CD4-positive, alpha-beta T cell treated with Interleukin-6 at 100 ng/mL for 8 hours (primary cell): ENCODE measurements around the gene PTP4A2.
"Not testable (repeated sequence)": the region's sequence is repeated elsewhere in the genome, so short reads cannot be mapped to it uniquely, and the experiment has no call there.

Experiments
- DNase-seq: peaks from one replicate; pipeline ENCODE4 v3.0.0-alpha.2; 2020; ENCODE audit warnings: mixed read lengths, low spot score

PTP4A2 gene

DNA sequence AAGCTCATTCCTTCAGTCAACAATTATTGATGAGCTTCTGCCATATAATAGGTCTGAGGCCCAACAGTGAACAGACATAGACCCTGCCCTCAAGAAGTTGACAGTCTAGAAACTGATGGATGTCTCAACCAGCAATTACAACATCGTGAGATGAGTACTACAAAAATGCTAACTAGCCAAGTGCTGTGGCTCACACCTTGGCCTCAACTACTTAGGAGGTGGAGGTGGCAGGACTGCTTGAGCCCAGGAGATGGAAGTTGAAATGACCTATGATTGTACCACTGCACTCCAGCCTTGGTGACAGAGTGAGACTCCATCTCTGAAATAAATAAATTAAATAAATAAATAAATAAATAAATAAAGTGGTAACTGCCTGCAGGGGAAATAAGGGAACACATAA, 11.7 kb upstream of the PTP4A2 start:
- DNase-seq = no peak

GRCh38 chr1:31945677-31946076, 7.5 kb upstream of the PTP4A2 start:
- DNase-seq = not testable (repeated sequence)

- peak; percentile 91 for DNase-seq
These were observed 6.3 kb upstream of the PTP4A2 start for GRCh38 chr1:31944205-31945089.

DNA sequence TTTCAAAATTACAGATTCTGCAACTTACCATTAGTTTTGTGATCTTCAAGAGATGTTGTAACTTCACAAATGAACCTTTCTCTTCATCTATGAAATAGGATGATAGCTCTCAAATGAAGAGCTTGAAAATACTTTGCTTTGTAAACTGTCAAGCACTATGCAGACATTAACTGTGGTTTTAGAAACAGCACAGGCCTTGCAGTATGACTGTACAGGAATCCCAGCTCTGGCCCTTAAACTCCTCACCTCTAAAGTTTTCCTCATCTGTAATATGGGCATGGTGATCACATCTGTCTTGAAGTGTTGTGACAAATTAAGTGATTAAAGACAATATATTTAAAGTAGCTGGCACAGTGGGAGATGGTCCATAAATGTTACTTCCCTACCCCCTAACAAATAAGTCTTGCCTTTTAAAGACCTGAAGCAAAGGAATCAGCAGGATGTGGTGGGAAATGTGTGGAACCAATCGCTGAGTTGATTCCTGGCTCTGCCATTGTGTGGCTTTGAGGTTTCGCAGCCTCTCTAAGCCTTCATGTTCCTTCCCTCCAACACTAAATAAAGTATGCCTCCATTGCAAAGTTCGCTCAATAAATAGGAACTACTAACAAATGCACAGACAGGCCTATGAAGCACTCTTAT, 5.5 kb upstream of the PTP4A2 start:
- peak; percentile 60 for DNase-seq

GRCh38 chr1:31942061-31942460, 3.9 kb upstream of the PTP4A2 start:
- DNase-seq = not testable (repeated sequence)

GRCh38 chr1:31939484-31940329, 1.5 kb upstream of the PTP4A2 start:
- peak; percentile 82 for DNase-seq

GRCh38 chr1:31937300-31938183, 626 bp downstream of the PTP4A2 start:
- peak; percentile 80 for DNase-seq

DNA sequence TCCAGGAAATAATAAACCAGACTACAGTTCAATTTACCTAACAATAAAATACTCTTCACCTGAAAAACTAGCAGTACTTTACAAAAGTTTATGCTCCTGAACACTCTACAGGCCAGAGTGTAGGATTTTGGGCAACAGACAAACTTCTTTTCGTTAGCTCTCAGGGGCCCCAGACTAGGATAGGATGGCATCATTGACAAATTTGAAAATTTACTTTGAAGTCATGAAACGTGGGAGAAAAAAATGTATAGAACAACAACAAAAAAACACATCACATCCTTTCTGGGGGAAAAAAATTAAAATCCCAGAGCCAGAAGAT, 1.2 kb downstream of the PTP4A2 start:
- DNase-seq = no peak

DNA sequence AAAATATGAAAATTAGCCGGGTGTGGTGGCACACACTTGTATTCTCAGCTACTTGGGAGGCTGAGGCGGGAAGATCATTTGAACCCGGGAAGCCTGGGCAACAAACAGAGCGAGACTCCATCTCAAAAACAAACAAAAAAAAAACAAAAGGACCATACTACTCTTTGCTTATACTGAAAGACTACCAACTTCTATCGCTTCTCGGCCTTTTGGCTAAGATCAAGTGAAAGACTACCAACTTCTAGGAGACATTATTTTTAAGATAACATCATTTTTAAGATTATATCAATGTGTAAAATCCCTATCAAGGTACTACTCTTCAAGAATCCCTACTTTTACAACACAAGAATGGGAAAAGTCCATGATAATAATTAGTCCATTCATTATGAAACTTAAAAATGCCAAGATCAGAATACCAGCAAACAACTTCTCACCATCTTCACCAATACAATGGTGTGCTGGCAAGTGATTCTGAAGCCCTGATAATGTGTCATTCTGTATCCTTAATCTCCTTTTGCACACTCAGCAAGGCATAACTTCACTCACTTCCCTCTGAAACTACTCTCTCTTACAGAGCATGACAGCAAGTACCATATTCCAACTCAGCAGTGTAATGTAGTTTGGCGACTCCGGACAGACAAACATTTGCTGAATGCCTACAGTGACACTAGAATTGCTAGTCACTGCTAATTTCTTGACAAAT, 1.7 kb downstream of the PTP4A2 start:
- DNase-seq = no peak

- DNase-seq = peak; percentile 48
These were observed 3.2 kb downstream of the PTP4A2 start for GRCh38 chr1:31934706-31935629.

- DNase-seq = no peak
These were observed 5.5 kb downstream of the PTP4A2 start for GRCh38 chr1:31932491-31933316.

DNA sequence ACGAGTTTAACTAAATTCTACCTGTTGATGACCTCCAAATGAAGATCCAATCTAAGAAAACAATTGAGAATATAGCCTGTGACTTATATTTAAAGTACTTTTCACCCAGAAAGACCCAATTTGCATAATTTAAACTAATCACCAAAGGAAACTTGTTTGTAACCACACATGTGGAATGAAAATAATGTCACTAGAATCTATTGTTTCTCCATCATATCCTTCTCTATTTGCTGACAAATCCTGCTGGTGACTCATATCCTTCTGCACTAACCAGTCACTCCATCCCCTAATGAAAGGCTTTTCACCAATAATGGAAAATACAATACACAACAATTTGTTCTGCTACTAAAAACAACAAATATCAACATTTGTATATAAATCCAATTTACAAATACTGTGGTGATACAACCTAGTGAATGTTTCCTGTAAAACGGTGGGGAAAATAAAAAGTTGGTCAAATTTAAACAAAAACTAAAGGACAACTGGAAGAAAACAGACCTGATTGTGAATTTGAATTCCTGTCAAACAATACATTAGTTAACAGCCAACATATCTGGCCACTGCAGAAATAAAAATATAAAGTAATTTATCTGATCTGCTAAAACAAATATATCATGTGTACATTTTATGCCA, 6.5 kb downstream of the PTP4A2 start:
- DNase-seq = no peak

DNA sequence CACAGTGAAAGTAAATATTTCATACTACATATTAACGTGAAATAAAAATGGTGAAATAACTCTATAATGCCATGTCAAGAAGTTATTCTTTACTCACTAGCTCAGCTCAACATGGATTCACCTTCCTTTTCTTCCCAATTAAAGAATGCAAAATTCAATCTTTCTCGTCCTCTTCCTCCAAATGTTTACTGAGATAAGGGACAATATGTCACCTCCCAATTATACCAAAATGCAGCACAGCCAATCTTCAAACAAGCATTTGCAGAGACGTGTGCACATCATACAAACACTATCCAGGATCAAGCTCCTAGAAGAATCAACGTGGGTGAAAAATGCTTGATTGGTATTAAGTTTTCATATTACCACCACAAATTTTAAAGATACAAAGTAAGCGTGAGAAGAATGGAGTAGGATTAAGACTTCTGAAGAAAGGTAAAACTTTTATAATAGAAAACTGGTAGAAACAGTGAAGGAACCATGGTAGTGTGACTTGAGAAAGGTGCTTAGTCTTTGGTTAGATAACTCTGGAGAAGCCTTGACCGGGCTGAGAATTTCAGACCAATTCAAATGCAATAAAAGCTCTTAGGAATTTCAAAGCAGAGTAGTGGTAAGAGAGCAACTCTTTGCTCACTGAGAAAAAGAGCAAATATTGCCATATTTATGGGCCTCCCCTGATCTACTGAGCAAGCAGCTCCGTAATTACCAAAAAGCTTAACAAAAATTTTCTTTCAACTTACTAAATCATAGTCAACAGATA, 7.2 kb downstream of the PTP4A2 start:
- DNase-seq = no peak

DNA sequence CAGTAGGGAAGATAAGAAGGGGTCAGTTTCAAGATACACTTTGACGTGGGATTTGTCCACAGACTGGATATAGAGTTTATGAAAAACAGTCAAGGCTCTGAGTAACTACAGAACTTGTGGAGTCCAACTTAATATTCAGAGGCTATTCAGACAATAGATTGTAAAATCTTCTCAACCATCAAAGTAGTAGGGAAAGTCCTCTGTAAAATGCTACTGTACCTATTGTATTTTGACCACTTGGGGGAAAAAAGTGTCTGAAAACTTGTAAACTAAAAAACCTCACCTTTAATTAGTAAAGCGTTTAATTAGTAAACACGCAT, 10.5 kb downstream of the PTP4A2 start:
- DNase-seq = no peak

DNA sequence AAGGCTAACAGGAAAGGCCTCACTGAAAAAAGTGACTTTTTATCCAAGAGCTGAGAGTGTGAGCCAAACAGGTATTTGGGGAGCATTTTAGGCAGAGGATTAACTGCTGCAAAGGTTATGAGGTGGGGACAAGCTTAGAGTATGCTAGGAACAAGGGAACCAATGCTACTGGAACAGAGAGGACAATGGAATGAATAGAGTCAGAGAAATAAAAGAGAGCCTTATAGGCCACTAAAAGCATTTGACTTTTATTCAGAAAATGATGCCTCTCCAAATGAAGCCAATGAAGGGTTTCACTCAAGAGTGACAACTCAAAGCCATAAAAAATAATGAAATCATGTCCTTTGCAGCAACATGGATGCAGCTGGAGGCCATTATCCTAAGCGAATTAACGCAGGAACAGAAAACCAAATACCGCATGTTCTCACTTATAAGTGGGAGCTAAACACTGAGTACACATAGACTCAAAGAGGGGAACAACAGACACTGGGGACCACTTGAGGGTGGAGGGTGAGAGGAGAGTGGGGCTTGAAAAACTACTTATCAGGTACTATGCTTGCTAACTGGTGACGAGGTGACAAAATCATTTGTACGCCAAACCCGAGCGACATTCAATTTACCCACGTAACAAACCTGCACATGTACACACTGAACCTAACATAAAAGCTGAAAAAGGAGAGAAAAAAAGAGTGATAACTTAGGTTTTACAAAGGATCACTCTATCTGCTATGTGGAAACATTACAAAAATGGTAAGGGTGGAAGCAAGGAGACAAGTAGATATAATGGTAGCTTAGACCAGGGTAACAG, 11.1 kb downstream of the PTP4A2 start:
- no peak for DNase-seq

GRCh38 chr1:31926252-31926651, 11.9 kb downstream of the PTP4A2 start:
- no peak for DNase-seq

GRCh38 chr1:31925824-31926223, 12.3 kb downstream of the PTP4A2 start:
- DNase-seq = not testable (repeated sequence)
